HepG2 (cell line): ENCODE data around the gene RAPGEFL1. TPM values are rescaled to one million over a fixed set of nuclear protein-coding genes. Genes with fewer than 3 reads are reported as not detected.

ENCODE experiments used
- CENPT ChIP-seq: sonication (generic); formaldehyde crosslinking; IDR thresholded peaks from 2 replicates; pipeline ENCODE4 v1.8.0; 2022; ENCODE audit warnings: low read depth, mild to moderate bottlenecking, moderate library complexity, missing genetic modification reagents
- ELF1 ChIP-seq: sonication (generic); formaldehyde crosslinking; IDR thresholded peaks from 2 replicates; pipeline ENCODE4 v1.4.0; 2020; ENCODE audit warnings: missing genetic modification reagents
- HNRNPUL1 ChIP-seq: fragments of 200-400 bp; formaldehyde crosslinking; IDR thresholded peaks from 2 replicates; pipeline ENCODE4 v1.6.1; 2017; ENCODE audit warnings: low read depth, mild to moderate bottlenecking, low read length, moderate library complexity
- MAZ ChIP-seq, 2 experiments: sonication (generic) in 1 of 2; formaldehyde crosslinking in 1 of 2; IDR thresholded peaks; 2 replicates each; pipeline versions ENCODE4 v1.5.0 to v1.6.1; 2012 to 2020; ENCODE audit warnings: low read depth in 2 of 2, mild to moderate bottlenecking in 2 of 2, borderline replicate concordance in 1 of 2, improper control_type of control experiment in 1 of 2, low read length in 1 of 2, missing genetic modification reagents in 1 of 2, moderate library complexity in 1 of 2
- MIER3 ChIP-seq: IDR thresholded peaks from 2 replicates; pipeline ENCODE4 v1.6.1; 2016; ENCODE audit warnings: missing compliant biosample characterization, borderline replicate concordance
- PHF20 ChIP-seq: sonication (generic); formaldehyde crosslinking; IDR thresholded peaks from 2 replicates; pipeline ENCODE4 v1.5.0; 2020; ENCODE audit warnings: mild to moderate bottlenecking, missing genetic modification reagents
- SIX4 ChIP-seq: sonication (generic); formaldehyde crosslinking; IDR thresholded peaks from 2 replicates; pipeline ENCODE4 v1.4.0; 2020; ENCODE audit warnings: missing genetic modification reagents
- SRSF1 ChIP-seq: fragments of 200-400 bp; formaldehyde crosslinking; optimal IDR thresholded peaks from 2 replicates; pipeline ENCODE3; 2017; ENCODE audit warnings: mild to moderate bottlenecking, low read depth, low read length, moderate library complexity
- TCF12 ChIP-seq, 2 experiments: fragments of 450-650 bp in 1 of 2; sonication (generic) in 1 of 2; formaldehyde crosslinking in 1 of 2; IDR thresholded peaks; 2 replicates each; pipeline versions ENCODE4 v1.6.1 to v1.8.0; 2017 to 2022; ENCODE audit warnings: antibody characterized with exemption in 1 of 2, mild to moderate bottlenecking in 1 of 2, missing genetic modification reagents in 1 of 2, moderate library complexity in 1 of 2
- ZFY ChIP-seq: sonication (generic); formaldehyde crosslinking; IDR thresholded peaks from 2 replicates; pipeline ENCODE4 v1.4.0; 2020; ENCODE audit warnings: missing genetic modification reagents
- ZMYM2 ChIP-seq: sonication (generic); formaldehyde crosslinking; IDR thresholded peaks from 2 replicates; pipeline ENCODE4 v1.8.0; 2022; ENCODE audit warnings: mild to moderate bottlenecking, missing genetic modification reagents
- ZNF317 ChIP-seq: sonication (generic); formaldehyde crosslinking; IDR thresholded peaks from 2 replicates; pipeline ENCODE4 v1.5.0; 2020; ENCODE audit warnings: mild to moderate bottlenecking, missing genetic modification reagents
- ZNF329 ChIP-seq: sonication (generic); formaldehyde crosslinking; IDR thresholded peaks from 2 replicates; pipeline ENCODE4 v1.9.0; 2021; ENCODE audit warnings: low read depth, mild to moderate bottlenecking, missing genetic modification reagents
- ZNF569 ChIP-seq: sonication (generic); formaldehyde crosslinking; IDR thresholded peaks from 2 replicates; pipeline ENCODE4 v1.5.0; 2020; ENCODE audit warnings: mild to moderate bottlenecking, missing genetic modification reagents, moderate library complexity, borderline replicate concordance
- ZNF614 ChIP-seq: IDR thresholded peaks from 2 replicates; pipeline ENCODE4 v1.6.1; 2018; ENCODE audit warnings: missing biosample characterization, missing genetic modification reagents, inconsistent platforms, borderline replicate concordance
- ZNF737 ChIP-seq: sonication (generic); formaldehyde crosslinking; IDR thresholded peaks from 2 replicates; pipeline ENCODE4 v1.5.0; 2020; ENCODE audit warnings: missing genetic modification reagents, mild to moderate bottlenecking, borderline replicate concordance
- ZSCAN9 ChIP-seq: IDR thresholded peaks from 2 replicates; pipeline ENCODE4 v1.6.1; 2016; ENCODE audit warnings: borderline replicate concordance
- polyA plus RNA-seq, 8 experiments: library from polyadenylated mRNA; depleted of rRNA in 3 of 8; stranded (reverse) in 7 of 8; unstranded in 1 of 8; fragments of >200 nt; fragmentation: Illumina TruSeq in 4 of 8; extraction: Trizol in 4 of 8; gene quantifications; 2 replicates each; pipeline versions ENCODE4 v1.2.1 to v1.2.3, GENCODE V29; 2011 to 2016; ENCODE audit warnings: low read depth in 4 of 8, missing spikeins in 1 of 8, mixed read lengths in 1 of 8; ENCODE audit not compliant: insufficient read depth in 1 of 8
- total RNA-seq, 5 experiments: library from RNA; depleted of rRNA; stranded (reverse); fragments of >200 nt; fragmentation: Illumina TruSeq; extraction: Trizol; gene quantifications; 2 replicates each; pipeline ENCODE4 v1.2.3, GENCODE V29; 2016; ENCODE audit warnings: low read depth in 1 of 5
- TF ChIP-seq, protein P1 (sequence below): sonication (generic); formaldehyde crosslinking; IDR thresholded peaks from 2 replicates; pipeline ENCODE4 v1.8.0; 2022; ENCODE audit warnings: missing genetic modification reagents, mild to moderate bottlenecking, inconsistent platforms, borderline replicate concordance
- TF ChIP-seq, protein P2 (sequence below): sonication (generic); formaldehyde crosslinking; IDR thresholded peaks from 2 replicates; pipeline ENCODE4 v1.5.0; 2020; ENCODE audit warnings: missing genetic modification reagents, mild to moderate bottlenecking, borderline replicate concordance
- TF ChIP-seq, protein P3 (sequence below): sonication (generic); formaldehyde crosslinking; conservative IDR thresholded peaks from 2 replicates; pipeline ENCODE4 v1.4.0; 2020; ENCODE audit warnings: missing genetic modification reagents
- TF ChIP-seq, protein P4 (sequence below): sonication (generic); formaldehyde crosslinking; IDR thresholded peaks from 2 replicates; pipeline ENCODE4 v1.4.0; 2020; ENCODE audit warnings: missing genetic modification reagents
- TF ChIP-seq, protein P5 (sequence below): sonication (generic); formaldehyde crosslinking; IDR thresholded peaks from 2 replicates; pipeline ENCODE4 v1.4.0; 2020; ENCODE audit warnings: low read depth, mild to moderate bottlenecking, missing genetic modification reagents

The RAPGEFL1 gene
- total and polyA plus RNA-seq, 2 of the 13 experiments (the other 11 are each of a cell fraction or from before 2014, with no cell fraction given) = 4.5 to 7.8 TPM

DNA sequence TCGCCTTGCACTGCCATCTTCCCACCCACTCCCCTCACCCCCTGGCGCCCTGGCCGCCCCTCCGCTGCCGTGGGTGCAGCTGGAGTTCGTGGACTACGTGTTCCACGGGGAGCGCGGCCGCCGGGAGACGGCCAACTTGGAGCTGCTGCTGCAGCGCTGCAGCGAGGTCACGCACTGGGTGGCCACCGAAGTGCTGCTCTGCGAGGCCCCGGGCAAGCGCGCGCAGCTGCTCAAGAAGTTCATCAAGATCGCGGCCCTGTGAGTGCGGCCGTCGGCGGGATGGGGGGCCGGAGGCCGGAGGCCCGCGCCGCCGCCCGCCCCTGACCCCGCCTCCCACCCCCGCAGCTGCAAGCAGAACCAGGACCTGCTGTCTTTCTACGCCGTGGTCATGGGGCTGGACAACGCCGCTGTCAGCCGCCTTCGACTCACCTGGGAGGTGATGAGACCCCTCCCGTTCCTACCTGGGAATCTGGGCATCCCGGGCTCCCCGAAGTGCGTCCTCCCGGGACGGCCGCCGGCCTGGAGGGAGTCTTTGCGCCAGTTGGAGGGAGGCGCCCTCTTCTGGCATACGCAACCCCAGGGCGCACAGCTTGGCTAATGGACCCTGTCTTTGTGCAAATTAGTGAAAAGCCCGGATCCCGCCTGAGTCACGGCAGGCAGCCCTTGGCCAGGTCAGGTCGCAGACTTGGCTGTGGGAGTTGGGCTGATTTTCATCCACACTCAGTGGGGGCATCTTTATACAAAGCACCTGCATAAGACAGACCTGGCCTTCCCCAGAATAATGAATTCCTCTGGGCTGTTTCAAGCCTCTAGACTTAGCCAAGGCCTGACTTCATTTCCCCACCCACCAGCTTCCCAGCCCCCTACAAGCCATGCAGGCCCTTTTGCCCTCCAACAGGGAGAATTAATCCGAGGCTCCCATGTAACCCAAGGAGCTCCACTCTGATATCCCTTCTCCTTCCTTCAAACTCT is 14.3 kb downstream of the RAPGEFL1 start (continued):
- TF ChIP-seq, protein P1, sequence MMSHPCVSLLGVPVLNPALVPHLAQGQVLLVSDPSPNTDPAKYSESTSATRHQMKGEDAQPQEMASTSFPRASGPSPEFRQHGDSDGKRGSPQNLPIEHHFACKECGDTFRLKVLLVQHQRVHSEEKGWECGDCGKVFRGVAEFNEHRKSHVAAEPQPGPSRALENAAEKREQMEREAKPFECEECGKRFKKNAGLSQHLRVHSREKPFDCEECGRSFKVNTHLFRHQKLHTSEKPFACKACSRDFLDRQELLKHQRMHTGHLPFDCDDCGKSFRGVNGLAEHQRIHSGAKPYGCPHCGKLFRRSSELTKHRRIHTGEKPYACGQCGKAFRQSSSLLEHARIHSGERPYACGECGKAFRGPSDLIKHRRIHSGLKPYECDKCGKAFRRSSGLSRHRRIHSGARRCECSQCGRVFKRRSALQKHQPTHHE (CRISPR knock-in tag) = no peak
- TF ChIP-seq SRSF1 (no peak), MIER3 (peak; percentile 23; the same call in 1 of the 2 replicates), CENPT (CRISPR knock-in tag) (no peak), ZSCAN9 (CRISPR knock-in tag) (peak; percentile 74; the same call in 1 of the 2 replicates), ZNF317 (CRISPR knock-in tag) (0 out of 2 replicates have a peak, but pooled peaks have one; percentile 44), ZNF614 (CRISPR knock-in tag) (peak; percentile 82), SIX4 (CRISPR knock-in tag) (no peak), ZMYM2 (CRISPR knock-in tag) (no peak), TCF12 (IDR thresholded peaks at IDR 0.05) (no peak), TCF12 (CRISPR knock-in tag; IDR thresholded peaks at IDR 0.05) (no peak), MAZ (IDR thresholded peaks at IDR 0.05; ENCODE audit: borderline replicate concordance, low read depth, low read length) (peak; percentile 59; the same call in 1 of the 2 replicates), MAZ (CRISPR knock-in tag; IDR thresholded peaks at IDR 0.05; ENCODE audit: low read depth) (peak; percentile 10; the same call in 1 of the 2 replicates), ZFY (CRISPR knock-in tag) (peak; percentile 69), ZNF329 (CRISPR knock-in tag) (no peak), ZNF569 (CRISPR knock-in tag) (no peak), ELF1 (CRISPR knock-in tag) (no peak), ZNF737 (CRISPR knock-in tag) (no peak), HNRNPUL1 (no peak), PHF20 (CRISPR knock-in tag) (no peak; the same call in 1 of the 2 replicates)
- TF ChIP-seq, protein P2, sequence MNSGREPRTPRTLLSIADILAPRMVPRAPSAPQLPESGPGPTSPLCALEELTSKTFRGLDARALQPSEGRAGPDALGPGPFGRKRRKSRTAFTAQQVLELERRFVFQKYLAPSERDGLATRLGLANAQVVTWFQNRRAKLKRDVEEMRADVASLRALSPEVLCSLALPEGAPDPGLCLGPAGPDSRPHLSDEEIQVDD (CRISPR knock-in tag) = peak; percentile 76; the same call in 1 of the 2 replicates
- TF ChIP-seq, protein P3, sequence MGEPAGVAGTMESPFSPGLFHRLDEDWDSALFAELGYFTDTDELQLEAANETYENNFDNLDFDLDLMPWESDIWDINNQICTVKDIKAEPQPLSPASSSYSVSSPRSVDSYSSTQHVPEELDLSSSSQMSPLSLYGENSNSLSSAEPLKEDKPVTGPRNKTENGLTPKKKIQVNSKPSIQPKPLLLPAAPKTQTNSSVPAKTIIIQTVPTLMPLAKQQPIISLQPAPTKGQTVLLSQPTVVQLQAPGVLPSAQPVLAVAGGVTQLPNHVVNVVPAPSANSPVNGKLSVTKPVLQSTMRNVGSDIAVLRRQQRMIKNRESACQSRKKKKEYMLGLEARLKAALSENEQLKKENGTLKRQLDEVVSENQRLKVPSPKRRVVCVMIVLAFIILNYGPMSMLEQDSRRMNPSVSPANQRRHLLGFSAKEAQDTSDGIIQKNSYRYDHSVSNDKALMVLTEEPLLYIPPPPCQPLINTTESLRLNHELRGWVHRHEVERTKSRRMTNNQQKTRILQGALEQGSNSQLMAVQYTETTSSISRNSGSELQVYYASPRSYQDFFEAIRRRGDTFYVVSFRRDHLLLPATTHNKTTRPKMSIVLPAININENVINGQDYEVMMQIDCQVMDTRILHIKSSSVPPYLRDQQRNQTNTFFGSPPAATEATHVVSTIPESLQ (CRISPR knock-in tag) = no peak; the same call in 1 of the 2 replicates
- TF ChIP-seq, protein P4, sequence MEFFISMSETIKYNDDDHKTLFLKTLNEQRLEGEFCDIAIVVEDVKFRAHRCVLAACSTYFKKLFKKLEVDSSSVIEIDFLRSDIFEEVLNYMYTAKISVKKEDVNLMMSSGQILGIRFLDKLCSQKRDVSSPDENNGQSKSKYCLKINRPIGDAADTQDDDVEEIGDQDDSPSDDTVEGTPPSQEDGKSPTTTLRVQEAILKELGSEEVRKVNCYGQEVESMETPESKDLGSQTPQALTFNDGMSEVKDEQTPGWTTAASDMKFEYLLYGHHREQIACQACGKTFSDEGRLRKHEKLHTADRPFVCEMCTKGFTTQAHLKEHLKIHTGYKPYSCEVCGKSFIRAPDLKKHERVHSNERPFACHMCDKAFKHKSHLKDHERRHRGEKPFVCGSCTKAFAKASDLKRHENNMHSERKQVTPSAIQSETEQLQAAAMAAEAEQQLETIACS = no peak
- TF ChIP-seq, protein P5, sequence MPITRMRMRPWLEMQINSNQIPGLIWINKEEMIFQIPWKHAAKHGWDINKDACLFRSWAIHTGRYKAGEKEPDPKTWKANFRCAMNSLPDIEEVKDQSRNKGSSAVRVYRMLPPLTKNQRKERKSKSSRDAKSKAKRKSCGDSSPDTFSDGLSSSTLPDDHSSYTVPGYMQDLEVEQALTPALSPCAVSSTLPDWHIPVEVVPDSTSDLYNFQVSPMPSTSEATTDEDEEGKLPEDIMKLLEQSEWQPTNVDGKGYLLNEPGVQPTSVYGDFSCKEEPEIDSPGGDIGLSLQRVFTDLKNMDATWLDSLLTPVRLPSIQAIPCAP (CRISPR knock-in tag) = no peak
